Erythroblast (primary cell): ENCODE results near the gene UBAC2.

ENCODE experiments used
- GATA1 ChIP-seq: IDR thresholded peaks from 2 replicates; pipeline ENCODE4 v1.6.1; 2011; ENCODE audit warnings: low read depth, mild to moderate bottlenecking, control low read depth, low read length, moderate library complexity
- POLR2A ChIP-seq: IDR thresholded peaks from 2 replicates; pipeline ENCODE4 v1.6.1; 2011; ENCODE audit warnings: mild to moderate bottlenecking, low read length

DNA sequence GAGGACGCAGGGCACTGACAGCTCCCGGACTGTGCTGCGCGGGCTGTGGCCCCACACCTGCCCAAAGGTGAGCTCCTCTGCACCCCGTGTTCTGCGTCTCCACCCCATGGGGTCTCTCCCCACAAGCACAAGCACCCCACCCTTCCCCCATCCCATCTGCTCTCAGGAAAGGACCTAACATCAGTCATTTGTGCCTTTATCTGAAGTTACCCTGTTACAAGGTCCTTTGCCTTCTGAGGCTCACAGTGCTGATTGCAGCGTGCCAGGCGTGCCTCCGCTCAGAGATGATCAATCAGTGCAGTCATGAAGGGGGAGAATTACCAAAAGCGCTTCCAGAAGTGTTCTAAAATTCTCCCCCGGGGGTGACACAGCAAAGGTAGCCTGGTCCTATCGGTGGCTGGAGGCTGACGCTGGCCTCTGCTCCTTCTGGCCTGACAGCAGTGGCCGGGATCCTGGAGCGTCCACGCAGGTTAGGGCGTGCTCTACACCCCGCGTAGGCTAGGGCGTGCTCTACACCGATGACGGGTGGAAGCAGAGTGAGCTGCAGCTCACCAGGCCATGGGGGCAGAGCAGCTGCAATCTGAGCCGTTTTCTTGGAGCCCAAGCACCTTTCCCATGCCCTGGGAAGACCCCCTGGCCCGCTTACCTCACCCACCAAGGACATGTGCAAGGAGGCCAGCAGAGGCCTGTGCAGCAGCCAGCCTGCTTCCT is 215.9 kb downstream of the UBAC2 start:
- TF ChIP-seq POLR2A, result no peak
- TF ChIP-seq GATA1, result no peak
